ENCODE measurements around the gene UNCX. TPM values are rescaled to one million over a fixed set of nuclear protein-coding genes. Genes with fewer than 3 reads are reported as not detected.

UNCX gene
- total and polyA plus RNA-seq, 8 donors: not detected

- Histone ChIP-seq H3K36me3 (no peaks in the 10 kb centered on the region), H3K4me3 (no peak overlapping the region), H3K9me3 (no peaks in the 10 kb centered on the region), H3K4me1 (no peaks in the 10 kb centered on the region), H3K27me3 (peaks cover 5 to 50% (median 15%) of the 10 kb centered on the region in 4 donors), H3K27ac (no peak overlapping the region)
- no peak for TF ChIP-seq CTCF (IDR thresholded peaks at IDR 0.05)
- DNase-seq (peak in 1 of 6 donors; percentile 38), FAIRE-seq (no peak), ATAC-seq (no peak)
- 3 to 5% methylated on average over 23 to 25 of the region's 26 CpGs for WGBS, 2 donors
- intact Hi-C loops (cut with DNase I): no loop called here
Measured at GRCh38 chr7:1248916-1249581, 16.4 kb downstream of the UNCX start.

GRCh38 chr7:1249731-1250130 is 17.1 kb downstream of the UNCX start:
- no peaks in the 10 kb centered on the region for H3K36me3 ChIP-seq
- FAIRE-seq (no peak), ATAC-seq (no peak), DNase-seq (peak in 2 of 6 donors; percentile 22 to 66)
- H3K27me3 ChIP-seq: peaks cover 5 to 43% (median 15%) of the 10 kb centered on the region in 4 donors
- no peaks in the 10 kb centered on the region for H3K4me1 ChIP-seq
- no peak overlapping the region for H3K4me3 ChIP-seq
- no peaks in the 10 kb centered on the region for H3K9me3 ChIP-seq
- no peak for TF ChIP-seq CTCF (IDR thresholded peaks at IDR 0.05)
- intact Hi-C loops (cut with DNase I): no loop called here
- WGBS, 2 donors: 9 to 12% methylated on average over 12 to 14 of the region's 14 CpGs
- no peak overlapping the region for H3K27ac ChIP-seq

- TF ChIP-seq CTCF (IDR thresholded peaks at IDR 0.05): no peak
- H3K4me3 ChIP-seq: no peak overlapping the region
- no peaks in the 10 kb centered on the region for H3K4me1 ChIP-seq
- 79 to 81% methylated on average over 8 of the region's 8 CpGs for WGBS, 2 donors
- H3K27me3 ChIP-seq: peaks cover 5 to 43% (median 15%) of the 10 kb centered on the region in 4 donors
- FAIRE-seq (no peak), ATAC-seq (no peak), DNase-seq (peak in 1 of 6 donors; percentile 44)
- no peaks in the 10 kb centered on the region for H3K36me3 ChIP-seq
- H3K9me3 ChIP-seq: no peaks in the 10 kb centered on the region
- intact Hi-C loops (cut with DNase I): no loop called here
- no peak overlapping the region for H3K27ac ChIP-seq
Measured at GRCh38 chr7:1250901-1251300, 18.2 kb downstream of the UNCX start.

GRCh38 chr7:1251796-1252539 is 19.3 kb downstream of the UNCX start:
- 35 to 38% methylated on average over 25 of the region's 25 CpGs for WGBS, 2 donors
- ATAC-seq (no peak), FAIRE-seq (no peak), DNase-seq (peak in 1 of 6 donors; percentile 53)
- intact Hi-C loops (cut with DNase I): no loop called here
- H3K4me3 ChIP-seq: no peak overlapping the region
- H3K9me3 ChIP-seq: no peaks in the 10 kb centered on the region
- H3K27ac ChIP-seq: no peak overlapping the region
- TF ChIP-seq CTCF (IDR thresholded peaks at IDR 0.05): no peak
- no peaks in the 10 kb centered on the region for H3K4me1 ChIP-seq
- no peaks in the 10 kb centered on the region for H3K36me3 ChIP-seq
- peaks cover 5 to 38% (median 11%) of the 10 kb centered on the region in 4 donors for H3K27me3 ChIP-seq

All from pancreas (tissue), 10 donors.